ENCODE results near the gene TRAPPC6A. TPM values are rescaled to one million over a fixed set of nuclear protein-coding genes. Genes with fewer than 3 reads are reported as not detected.

Gene TRAPPC6A
- total and polyA plus RNA-seq, 2 experiments from 2014 or later, result 29.4 to 74.7 TPM

GRCh38 chr19:45154064-45154827 lies 23.8 kb downstream of the TRAPPC6A start:
- peaks cover 46% of the 10 kb centered on the region for H3K27me3 ChIP-seq (ENCODE audit: insufficient read depth)
- DNase-seq (ENCODE audit: low spot score) (no peak), ATAC-seq (no peak)
- no peaks in the 10 kb centered on the region for H3K36me3 ChIP-seq (ENCODE audit: insufficient read depth)
- Mint-ChIP-seq H3K27ac (no peak overlapping the region), H3K36me3 (ENCODE audit: low read depth) (peaks cover 1% of the 10 kb centered on the region; the same call in 1 of the 3 replicates), H3K4me1 (peaks cover 15% of the 10 kb centered on the region), H3K4me3 (peak overlapping the region; percentile 63), H3K27me3 (ENCODE audit: insufficient read depth, low read depth, poor library complexity) (peaks cover 59% of the 10 kb centered on the region), H3K9me3 (peaks cover 10% of the 10 kb centered on the region; the same call in 2 of the 3 replicates)
- H2AFZ ChIP-seq, result peak overlapping the region; percentile 96
- no peak for TF ChIP-seq JUNB (IDR thresholded peaks at IDR 0.05; ENCODE audit: unreplicated experiment)
- H3K79me2 ChIP-seq (replicated peaks; ENCODE audit: insufficient read depth), result no peaks in the 10 kb centered on the region
- H3K4me3 ChIP-seq, result peak overlapping the region; percentile 55
- no peaks in the 10 kb centered on the region; the same call in 1 of the 2 replicates for H4K20me1 ChIP-seq (replicated peaks; ENCODE audit: insufficient read depth)
- peak overlapping the region; percentile 83 for H3K4me2 ChIP-seq
- H3F3A ChIP-seq (replicated peaks; ENCODE audit: low read depth), result 0 out of 2 replicates have a peak, but pooled peaks cover 6% of the 10 kb centered on the region
- H3K27ac ChIP-seq (ENCODE audit: low read depth), result no peak overlapping the region
- no peaks in the 10 kb centered on the region for H3K9me2 ChIP-seq (ENCODE audit: insufficient read depth)
- H3K4me1 ChIP-seq (ENCODE audit: insufficient read depth), result no peaks in the 10 kb centered on the region; the same call in 1 of the 2 replicates

DNA sequence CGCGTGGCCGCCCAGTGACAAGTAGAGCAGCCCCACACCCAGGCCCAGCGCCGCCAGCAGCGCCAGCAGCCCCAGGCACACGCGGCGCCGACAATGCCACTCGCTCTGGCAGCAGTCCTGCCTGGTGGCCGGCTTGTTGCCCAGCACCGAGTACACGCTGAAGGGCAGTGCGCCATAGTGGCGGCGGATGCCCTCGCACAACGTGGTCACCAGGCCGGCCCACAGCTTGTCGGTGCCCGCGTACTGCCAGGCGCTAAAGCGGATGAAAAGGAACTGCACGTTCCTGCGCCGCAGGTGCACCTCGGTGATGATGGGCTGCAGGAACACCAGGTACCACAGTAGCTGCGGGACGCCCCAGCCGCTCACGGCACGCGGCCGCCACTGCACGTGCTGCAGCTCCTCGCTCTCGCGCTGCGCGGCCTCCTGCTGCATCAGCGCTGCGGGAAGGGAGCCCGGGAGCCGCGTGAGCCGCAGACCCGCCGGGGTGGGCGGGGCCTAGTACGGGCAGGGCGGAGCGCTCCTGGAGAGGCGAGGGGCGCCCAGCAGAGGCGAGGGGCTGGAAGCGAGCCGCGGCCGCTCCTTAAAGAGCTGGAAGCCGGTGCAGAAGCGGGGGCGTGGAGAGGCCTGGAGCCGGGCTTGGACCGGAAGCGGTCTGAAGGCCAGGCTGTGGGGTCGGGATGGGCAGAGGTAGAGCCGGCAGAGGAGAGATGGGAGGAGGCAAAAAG lies 24.5 kb downstream of the TRAPPC6A start:
- ATAC-seq, result peak; percentile 52

More for the DNA sequence above, 24.5 kb downstream of the TRAPPC6A start:
- Histone ChIP-seq H3K4me2 (peak overlapping the region; percentile 83), H3K4me3 (peak overlapping the region; percentile 55), H2AFZ (peak overlapping the region; percentile 96), H3K79me2 (replicated peaks; ENCODE audit: insufficient read depth) (no peaks in the 10 kb centered on the region), H3K9me2 (ENCODE audit: insufficient read depth) (no peaks in the 10 kb centered on the region), H4K20me1 (replicated peaks; ENCODE audit: insufficient read depth) (no peaks in the 10 kb centered on the region; the same call in 1 of the 2 replicates), H3K27me3 (ENCODE audit: insufficient read depth) (peaks cover 46% of the 10 kb centered on the region), H3K4me1 (ENCODE audit: insufficient read depth) (no peaks in the 10 kb centered on the region; the same call in 1 of the 2 replicates), H3K27ac (ENCODE audit: low read depth) (no peak overlapping the region), H3F3A (replicated peaks; ENCODE audit: low read depth) (0 out of 2 replicates have a peak, but pooled peaks cover 6% of the 10 kb centered on the region), H3K36me3 (ENCODE audit: insufficient read depth) (no peaks in the 10 kb centered on the region)
- Mint-ChIP-seq H3K27ac (no peak overlapping the region), H3K4me3 (peak overlapping the region; percentile 63), H3K27me3 (ENCODE audit: insufficient read depth, low read depth, poor library complexity) (peaks cover 58% of the 10 kb centered on the region), H3K9me3 (peaks cover 10% of the 10 kb centered on the region; the same call in 2 of the 3 replicates), H3K36me3 (ENCODE audit: low read depth) (peaks cover 3% of the 10 kb centered on the region; the same call in 1 of the 3 replicates), H3K4me1 (peaks cover 15% of the 10 kb centered on the region)
- peak; percentile 84 for DNase-seq (ENCODE audit: low spot score)
- TF ChIP-seq ZNF462 (CRISPR knock-in tag; IDR thresholded peaks at IDR 0.05), result no peak
- TF ChIP-seq, protein P1, sequence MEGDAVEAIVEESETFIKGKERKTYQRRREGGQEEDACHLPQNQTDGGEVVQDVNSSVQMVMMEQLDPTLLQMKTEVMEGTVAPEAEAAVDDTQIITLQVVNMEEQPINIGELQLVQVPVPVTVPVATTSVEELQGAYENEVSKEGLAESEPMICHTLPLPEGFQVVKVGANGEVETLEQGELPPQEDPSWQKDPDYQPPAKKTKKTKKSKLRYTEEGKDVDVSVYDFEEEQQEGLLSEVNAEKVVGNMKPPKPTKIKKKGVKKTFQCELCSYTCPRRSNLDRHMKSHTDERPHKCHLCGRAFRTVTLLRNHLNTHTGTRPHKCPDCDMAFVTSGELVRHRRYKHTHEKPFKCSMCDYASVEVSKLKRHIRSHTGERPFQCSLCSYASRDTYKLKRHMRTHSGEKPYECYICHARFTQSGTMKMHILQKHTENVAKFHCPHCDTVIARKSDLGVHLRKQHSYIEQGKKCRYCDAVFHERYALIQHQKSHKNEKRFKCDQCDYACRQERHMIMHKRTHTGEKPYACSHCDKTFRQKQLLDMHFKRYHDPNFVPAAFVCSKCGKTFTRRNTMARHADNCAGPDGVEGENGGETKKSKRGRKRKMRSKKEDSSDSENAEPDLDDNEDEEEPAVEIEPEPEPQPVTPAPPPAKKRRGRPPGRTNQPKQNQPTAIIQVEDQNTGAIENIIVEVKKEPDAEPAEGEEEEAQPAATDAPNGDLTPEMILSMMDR (conservative IDR thresholded peaks at IDR 0.05; ENCODE audit: low read depth in 2 of 2), result no peak
- no peak for TF ChIP-seq EZH2phosphoT487 (IDR thresholded peaks at IDR 0.05; ENCODE audit: unreplicated experiment)
- TF ChIP-seq ZNF114 (CRISPR knock-in tag; IDR thresholded peaks at IDR 0.05), result no peak
- TF ChIP-seq POLR2AphosphoS5 (IDR thresholded peaks at IDR 0.05; ENCODE audit: low read depth), result peak; percentile 32; the same call in 1 of the 2 replicates
